Endothelial cell (in vitro differentiated cells): Measurements from ENCODE around the gene EPHA4. TPM values are rescaled to one million over a fixed set of nuclear protein-coding genes. Genes with fewer than 3 reads are reported as not detected.

ENCODE experiments used
- DNase-seq: peaks from one replicate; pipeline ENCODE4 v3.0.0; 2021; ENCODE audit warnings: low spot score
- H3K27ac Mint-ChIP-seq: one replicate; pipeline ENCODE4 v1.8.0; 2021; ENCODE audit warnings: mixed read lengths, inconsistent platforms; ENCODE audit not compliant: unreplicated experiment
- H3K27me3 Mint-ChIP-seq: one replicate; pipeline ENCODE4 v1.8.0; 2021; ENCODE audit warnings: mild to moderate bottlenecking, moderate library complexity, mixed read lengths, inconsistent platforms; ENCODE audit not compliant: unreplicated experiment
- H3K36me3 Mint-ChIP-seq: one replicate; pipeline ENCODE4 v1.8.0; 2021; ENCODE audit warnings: mild to moderate bottlenecking, low read depth, mixed read lengths, inconsistent platforms; ENCODE audit not compliant: unreplicated experiment
- H3K4me1 Mint-ChIP-seq: one replicate; pipeline ENCODE4 v1.8.0; 2021; ENCODE audit warnings: mild to moderate bottlenecking, mixed read lengths, inconsistent platforms; ENCODE audit not compliant: unreplicated experiment
- H3K4me3 Mint-ChIP-seq: one replicate; pipeline ENCODE4 v1.8.0; 2021; ENCODE audit warnings: mild to moderate bottlenecking, mixed read lengths, inconsistent platforms; ENCODE audit not compliant: unreplicated experiment
- H3K9me3 Mint-ChIP-seq: one replicate; pipeline ENCODE4 v1.8.0; 2021; ENCODE audit warnings: mixed read lengths, inconsistent platforms; ENCODE audit not compliant: unreplicated experiment
- CTCF ChIP-seq: fragments of 200-600 bp; sonication (generic); IDR thresholded peaks from one replicate; pipeline ENCODE4 v1.5.0; 2021; ENCODE audit warnings: antibody characterized with exemption; ENCODE audit not compliant: unreplicated experiment
- total RNA-seq: library from RNA; stranded (reverse); fragmentation: NEBNext Ultra II Directional; extraction: Animal tissue kit (Norgen Biotek cat#: 25700); gene quantifications from one replicate; pipeline ENCODE4 v1.2.1, GENCODE V29; 2021; ENCODE audit not compliant: unreplicated experiment

The EPHA4 gene
- total RNA-seq, 1 donor from 2014 or later = 62.0 TPM

DNA sequence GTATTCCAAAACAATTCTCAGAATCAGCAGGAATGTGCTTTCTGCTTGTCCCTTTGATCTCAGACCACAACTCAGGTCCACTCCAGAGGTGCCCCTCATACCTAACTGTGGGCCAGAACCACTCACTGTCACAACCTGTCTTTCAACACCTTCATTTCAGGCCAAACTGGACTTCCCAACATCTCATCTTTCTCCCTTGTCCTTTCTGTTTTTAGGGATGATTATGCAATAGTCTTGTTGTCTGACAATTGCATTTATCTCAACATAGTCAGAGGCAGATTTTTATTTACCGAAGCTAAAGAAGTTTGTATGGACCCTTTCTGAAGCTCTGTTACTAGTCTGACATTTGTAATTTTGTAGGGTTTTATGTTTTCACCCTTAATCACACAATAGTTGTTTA is 95.9 kb downstream of the EPHA4 start:
- DNase-seq = no peak
- peaks cover 2% of the 10 kb centered on the region for H3K27me3 Mint-ChIP-seq
- no peak overlapping the region for H3K4me3 Mint-ChIP-seq
- no peak overlapping the region for H3K27ac Mint-ChIP-seq
- H3K9me3 Mint-ChIP-seq = no peaks in the 10 kb centered on the region
- no peaks in the 10 kb centered on the region for H3K36me3 Mint-ChIP-seq
- peaks cover 14% of the 10 kb centered on the region for H3K4me1 Mint-ChIP-seq
- no peak for TF ChIP-seq CTCF

- peaks cover 2% of the 10 kb centered on the region for H3K27me3 Mint-ChIP-seq
- H3K36me3 Mint-ChIP-seq = no peaks in the 10 kb centered on the region
- TF ChIP-seq CTCF = no peak
- no peaks in the 10 kb centered on the region for H3K9me3 Mint-ChIP-seq
- H3K4me3 Mint-ChIP-seq = no peak overlapping the region
- peaks cover 15% of the 10 kb centered on the region for H3K4me1 Mint-ChIP-seq
- no peak for DNase-seq
- no peak overlapping the region for H3K27ac Mint-ChIP-seq
Observed at GRCh38 chr2:221473451-221473850, 98.7 kb downstream of the EPHA4 start.

DNA sequence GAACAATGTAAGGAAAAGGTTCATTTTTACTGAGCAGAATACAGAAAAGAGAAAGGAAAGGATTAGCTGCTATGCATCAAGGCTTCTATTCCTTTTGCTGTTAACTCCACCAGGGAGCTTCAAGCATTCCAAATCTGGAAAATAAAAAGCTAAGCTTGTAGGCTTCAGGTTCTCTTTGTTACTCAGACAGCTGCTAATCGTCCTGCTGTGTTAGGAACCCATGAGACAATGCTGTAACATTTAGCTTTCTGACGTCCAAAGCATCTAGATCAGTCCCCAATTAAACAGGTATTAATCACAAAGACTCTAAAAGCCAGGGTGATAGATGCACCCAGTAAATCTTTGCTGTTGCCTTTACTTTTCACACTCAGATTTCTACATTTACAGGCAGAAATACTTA is 103.8 kb downstream of the EPHA4 start:
- no peak for TF ChIP-seq CTCF
- no peak overlapping the region for H3K4me3 Mint-ChIP-seq
- no peaks in the 10 kb centered on the region for H3K27me3 Mint-ChIP-seq
- peak overlapping the region; percentile 26 for H3K27ac Mint-ChIP-seq
- H3K9me3 Mint-ChIP-seq = no peaks in the 10 kb centered on the region
- H3K4me1 Mint-ChIP-seq = peaks cover 20% of the 10 kb centered on the region
- no peak for DNase-seq
- H3K36me3 Mint-ChIP-seq = no peaks in the 10 kb centered on the region

DNA sequence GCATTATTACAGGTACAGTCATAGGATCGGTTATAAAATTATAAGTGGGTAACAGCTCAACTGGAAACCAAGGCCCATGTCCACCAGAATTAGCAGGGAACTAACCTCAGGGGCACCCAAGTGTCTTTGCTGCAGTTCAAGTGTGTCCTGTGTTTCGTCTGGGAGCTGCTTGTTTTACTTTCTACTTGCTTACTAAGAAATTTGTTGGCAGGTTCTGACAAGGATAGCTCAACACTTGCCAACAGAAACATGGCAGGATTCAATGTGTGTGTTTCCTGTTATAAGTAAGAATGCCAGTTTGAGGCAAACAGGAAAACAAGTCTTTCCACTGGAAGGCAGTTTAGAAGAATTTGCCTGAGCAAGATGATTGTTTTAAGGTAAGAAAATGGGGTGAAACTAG is 104.5 kb downstream of the EPHA4 start:
- peaks cover 20% of the 10 kb centered on the region for H3K4me1 Mint-ChIP-seq
- no peaks in the 10 kb centered on the region for H3K9me3 Mint-ChIP-seq
- no peak overlapping the region for H3K27ac Mint-ChIP-seq
- H3K4me3 Mint-ChIP-seq = no peak overlapping the region
- no peaks in the 10 kb centered on the region for H3K36me3 Mint-ChIP-seq
- no peak for DNase-seq
- TF ChIP-seq CTCF = no peak
- H3K27me3 Mint-ChIP-seq = no peaks in the 10 kb centered on the region

- Mint-ChIP-seq H3K9me3 (no peaks in the 10 kb centered on the region), H3K27me3 (no peaks in the 10 kb centered on the region)
Observed at GRCh38 chr2:221466744-221467143, 105.4 kb downstream of the EPHA4 start.

More at GRCh38 chr2:221466744-221467143, 105.4 kb downstream of the EPHA4 start:
- TF ChIP-seq CTCF = no peak
- peaks cover 20% of the 10 kb centered on the region for H3K4me1 Mint-ChIP-seq
- H3K36me3 Mint-ChIP-seq = no peaks in the 10 kb centered on the region
- no peak overlapping the region for H3K27ac Mint-ChIP-seq
- H3K4me3 Mint-ChIP-seq = no peak overlapping the region
- no peak for DNase-seq
